BJ (cell line): ENCODE data around the gene PTPRG. TPM values are rescaled to one million over a fixed set of nuclear protein-coding genes. Genes with fewer than 3 reads are reported as not detected.

Source experiments
- CTCF ChIA-PET: fragments of 350-600 bp; formaldehyde crosslinking; extraction: SDS; loops from one replicate; lab custom pipeline; 2021; ENCODE audit warnings: antibody characterized with exemption, inconsistent platforms; lab: Yijun Ruan, JAX
- POLR2A ChIA-PET: fragments of 300-600 bp; sonication (Branson Sonifier 250); formaldehyde crosslinking; extraction: SDS; loops from one replicate; lab custom pipeline; 2021; ENCODE audit warnings: antibody characterized with exemption; lab: Charles Lee
- DNase-seq: peaks from one replicate; pipeline ENCODE4 v3.0.0-alpha.2; 2011; ENCODE audit warnings: low read depth
- H3K27me3 ChIP-seq: 2 replicates; pipeline ENCODE4 v1.6.0; 2011; ENCODE audit warnings: low read length; ENCODE audit not compliant: control insufficient read depth, insufficient read depth
- H3K36me3 ChIP-seq: 2 replicates; pipeline ENCODE4 v1.5.1; 2011; ENCODE audit warnings: low read length; ENCODE audit not compliant: control insufficient read depth, insufficient read depth
- H3K4me3 ChIP-seq: 2 replicates; pipeline ENCODE4 v1.5.1; 2011; ENCODE audit warnings: low read depth, mild to moderate bottlenecking, control low read depth, low read length
- polyA plus RNA-seq: library from polyadenylated mRNA; depleted of rRNA; stranded (reverse); fragments of >200 nt; gene quantifications from 2 replicates; pipeline ENCODE4 v1.2.3, GENCODE V29; 2011
- TF ChIP-seq, protein P1 (sequence below): IDR thresholded peaks from 2 replicates; pipeline ENCODE4 v1.5.1; 2011; ENCODE audit warnings: low read depth, mild to moderate bottlenecking, control low read depth, inconsistent platforms, low read length, moderate library complexity; ENCODE audit not compliant: insufficient read depth

Gene PTPRG
- polyA plus RNA-seq, 1 experiment = 20.8 TPM

DNA sequence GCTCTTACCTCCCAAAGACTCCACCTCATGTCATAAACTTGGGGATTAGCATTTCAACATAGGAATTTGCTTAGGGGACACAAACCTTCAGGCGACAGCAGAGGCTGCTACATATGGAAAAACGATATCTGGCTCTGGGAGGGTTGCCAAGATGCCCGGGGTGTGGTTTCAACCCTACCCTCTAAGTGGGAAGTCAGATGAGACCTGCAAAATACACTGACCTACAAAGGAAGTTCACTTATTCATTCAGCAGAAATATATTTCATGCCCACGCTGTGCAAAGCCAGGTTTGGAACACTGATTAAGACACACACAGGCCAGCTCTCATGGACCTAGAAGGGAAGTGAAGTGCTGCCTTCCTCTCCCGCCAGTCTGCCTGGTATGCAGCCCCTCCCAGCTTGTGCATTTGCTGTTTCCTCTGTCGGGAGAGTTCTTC is 572.7 kb downstream of the PTPRG start:
- H3K36me3 ChIP-seq = no peaks in the 10 kb centered on the region
- no peaks in the 10 kb centered on the region for H3K27me3 ChIP-seq
- no peak overlapping the region for H3K4me3 ChIP-seq
- ChIA-PET CTCF (no interaction called here), POLR2A (no interaction called here)
- TF ChIP-seq, protein P1, sequence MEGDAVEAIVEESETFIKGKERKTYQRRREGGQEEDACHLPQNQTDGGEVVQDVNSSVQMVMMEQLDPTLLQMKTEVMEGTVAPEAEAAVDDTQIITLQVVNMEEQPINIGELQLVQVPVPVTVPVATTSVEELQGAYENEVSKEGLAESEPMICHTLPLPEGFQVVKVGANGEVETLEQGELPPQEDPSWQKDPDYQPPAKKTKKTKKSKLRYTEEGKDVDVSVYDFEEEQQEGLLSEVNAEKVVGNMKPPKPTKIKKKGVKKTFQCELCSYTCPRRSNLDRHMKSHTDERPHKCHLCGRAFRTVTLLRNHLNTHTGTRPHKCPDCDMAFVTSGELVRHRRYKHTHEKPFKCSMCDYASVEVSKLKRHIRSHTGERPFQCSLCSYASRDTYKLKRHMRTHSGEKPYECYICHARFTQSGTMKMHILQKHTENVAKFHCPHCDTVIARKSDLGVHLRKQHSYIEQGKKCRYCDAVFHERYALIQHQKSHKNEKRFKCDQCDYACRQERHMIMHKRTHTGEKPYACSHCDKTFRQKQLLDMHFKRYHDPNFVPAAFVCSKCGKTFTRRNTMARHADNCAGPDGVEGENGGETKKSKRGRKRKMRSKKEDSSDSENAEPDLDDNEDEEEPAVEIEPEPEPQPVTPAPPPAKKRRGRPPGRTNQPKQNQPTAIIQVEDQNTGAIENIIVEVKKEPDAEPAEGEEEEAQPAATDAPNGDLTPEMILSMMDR = no peak
- DNase-seq = no peak

DNA sequence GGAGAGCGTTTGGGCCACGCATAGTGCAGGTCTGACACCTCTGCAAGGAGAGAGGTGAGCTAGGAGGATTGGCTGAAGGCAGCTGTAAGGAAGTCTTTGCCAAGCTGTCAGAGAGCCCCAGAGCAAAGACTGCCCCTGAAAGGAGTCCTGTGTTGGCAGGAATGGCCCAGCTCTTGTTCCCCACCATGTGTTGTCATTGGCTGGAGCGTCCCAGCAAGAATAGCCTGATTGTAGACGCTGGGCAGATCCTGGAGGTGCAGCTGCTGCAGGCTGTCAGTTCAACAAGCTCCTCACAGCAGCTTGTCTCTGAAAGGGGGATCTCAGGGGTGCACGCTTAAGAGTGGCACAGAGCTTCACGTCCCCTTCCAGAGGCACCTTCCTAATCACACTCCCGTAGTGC is 574.4 kb downstream of the PTPRG start:
- H3K4me3 ChIP-seq = no peak overlapping the region
- CTCF ChIA-PET = no interaction called here
- TF ChIP-seq, protein P1 = no peak
- POLR2A ChIA-PET = no interaction called here
- no peaks in the 10 kb centered on the region for H3K36me3 ChIP-seq
- H3K27me3 ChIP-seq = no peaks in the 10 kb centered on the region
- no peak for DNase-seq

DNA sequence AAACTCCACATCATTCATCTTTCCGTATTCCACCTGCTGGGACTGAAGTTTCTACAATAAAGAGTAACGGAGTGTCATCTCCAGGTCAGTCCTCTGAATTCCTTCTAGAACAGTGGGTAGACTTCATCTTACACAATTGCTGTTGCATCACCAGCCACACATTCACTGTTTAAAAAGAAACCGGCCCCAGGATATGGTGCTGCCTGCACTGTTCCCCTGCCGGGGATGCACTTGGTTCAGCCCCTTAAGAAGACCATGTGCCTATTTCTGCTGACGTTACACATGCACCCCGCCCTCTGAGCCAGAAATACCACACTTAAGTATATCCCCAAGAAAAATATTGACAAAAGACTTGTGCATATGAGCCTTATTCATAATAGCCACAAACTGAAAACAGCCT is 578.6 kb downstream of the PTPRG start:
- Histone ChIP-seq H3K36me3 (no peaks in the 10 kb centered on the region), H3K27me3 (no peaks in the 10 kb centered on the region), H3K4me3 (no peak overlapping the region)
- ChIA-PET POLR2A (no interaction called here), CTCF (interaction anchor here (0.6 to 0.7 kb wide), 2 partner anchors 9 to 1107 kb away, joined by 3 read pairs; no protein-coding TSS in a partner anchor)
- TF ChIP-seq, protein P1 = no peak
- DNase-seq = no peak

DNA sequence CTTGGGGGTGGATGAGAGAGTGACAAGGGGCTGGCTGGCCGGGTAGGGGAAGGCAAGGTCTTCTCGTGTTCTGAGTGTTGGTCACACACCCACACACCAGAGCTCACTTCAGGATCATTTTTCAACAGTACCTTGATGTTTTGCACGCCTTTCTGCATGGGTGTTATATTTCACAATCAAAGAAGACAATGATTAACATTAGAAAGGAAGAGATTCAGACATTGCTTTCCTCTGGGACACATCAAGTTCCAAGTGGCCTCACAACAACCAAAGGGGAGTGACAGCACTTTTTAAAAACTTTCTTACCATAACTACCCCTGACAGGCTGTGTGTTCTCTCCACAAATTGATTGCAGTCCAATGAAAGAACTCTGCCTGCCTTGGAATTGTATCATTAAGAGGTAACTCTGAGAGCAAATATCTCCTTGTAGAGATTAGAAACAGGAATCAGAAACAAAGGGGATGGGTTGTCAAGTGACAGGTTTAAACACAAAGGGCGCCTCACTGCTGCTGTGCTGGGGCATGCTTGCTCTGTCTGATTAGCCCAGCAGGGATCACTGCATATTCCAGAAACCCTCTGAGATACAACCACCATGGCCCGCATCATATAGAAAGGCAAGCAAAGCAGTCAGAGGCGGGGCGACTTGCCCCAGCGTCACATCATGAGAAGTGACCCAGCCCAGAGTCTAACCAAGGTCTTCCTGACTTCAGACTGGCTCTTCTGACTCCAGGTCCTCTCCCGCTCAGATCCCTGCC is 581.1 kb downstream of the PTPRG start:
- Histone ChIP-seq H3K27me3 (no peaks in the 10 kb centered on the region), H3K4me3 (no peak overlapping the region), H3K36me3 (no peaks in the 10 kb centered on the region)
- ChIA-PET CTCF (interaction anchor here (0.7 to 3.2 kb wide), 2 partner anchors 11 to 110 kb away, joined by 5 to 15 read pairs; no protein-coding TSS in a partner anchor), POLR2A (no interaction called here)
- TF ChIP-seq, protein P1 = no peak
- no peak for DNase-seq

DNA sequence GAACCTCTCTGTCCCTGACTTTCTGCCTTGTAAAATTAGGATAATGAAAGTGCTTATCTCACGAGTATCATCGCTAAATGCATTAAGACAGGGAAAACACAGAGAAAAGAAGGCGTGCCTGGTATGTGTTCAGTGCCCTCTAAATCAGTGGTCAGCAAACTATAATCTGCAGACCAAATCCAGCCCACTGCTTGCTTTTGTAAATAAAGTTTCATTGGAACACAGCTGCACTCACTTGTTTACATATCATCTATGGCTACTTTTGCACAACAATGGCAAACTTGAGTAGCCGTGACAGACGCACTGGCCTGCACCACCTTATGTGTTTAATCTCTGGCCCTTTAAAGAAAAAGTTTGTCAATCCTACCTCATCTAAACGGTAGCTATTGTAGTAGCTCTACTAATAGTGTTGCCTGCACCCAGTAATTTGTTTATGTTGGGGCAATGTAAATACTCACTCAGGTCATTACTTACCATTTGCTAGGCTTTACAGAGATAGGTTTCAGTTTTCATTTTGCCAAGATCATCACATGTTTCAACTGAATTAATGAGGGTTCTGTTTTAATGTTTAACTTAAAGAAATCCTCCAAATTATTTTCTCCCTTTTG is 582.6 kb downstream of the PTPRG start:
- POLR2A ChIA-PET = no interaction called here
- CTCF ChIA-PET = no interaction called here
- H3K27me3 ChIP-seq = no peaks in the 10 kb centered on the region

More for the DNA sequence above, 582.6 kb downstream of the PTPRG start:
- H3K4me3 ChIP-seq = no peak overlapping the region
- H3K36me3 ChIP-seq = no peaks in the 10 kb centered on the region
- TF ChIP-seq, protein P1 = no peak
- no peak for DNase-seq
